Measurements from ENCODE around the gene LPAR1.

DNA sequence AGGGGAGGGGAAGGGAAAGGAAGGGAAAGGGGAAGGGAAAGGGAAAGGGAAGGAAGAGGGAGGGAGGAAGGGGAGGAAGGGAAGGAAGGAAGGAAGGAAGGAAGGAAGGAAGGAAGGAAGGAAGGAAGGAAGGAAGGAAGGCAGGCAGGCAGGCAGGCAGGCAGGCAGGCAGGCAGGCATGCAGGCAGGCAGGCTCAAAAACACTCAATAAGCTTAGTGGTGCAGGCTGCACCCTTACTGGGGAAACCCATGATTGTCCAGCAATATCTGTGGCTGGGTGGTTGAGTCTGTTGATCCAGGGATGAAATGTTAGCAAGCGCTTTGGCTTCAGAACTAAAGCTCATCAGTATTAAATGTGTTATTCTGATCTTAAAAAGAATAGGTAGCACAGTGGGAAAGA lies 145.6 kb downstream of the LPAR1 start:
- TF ChIP-seq, protein P1, sequence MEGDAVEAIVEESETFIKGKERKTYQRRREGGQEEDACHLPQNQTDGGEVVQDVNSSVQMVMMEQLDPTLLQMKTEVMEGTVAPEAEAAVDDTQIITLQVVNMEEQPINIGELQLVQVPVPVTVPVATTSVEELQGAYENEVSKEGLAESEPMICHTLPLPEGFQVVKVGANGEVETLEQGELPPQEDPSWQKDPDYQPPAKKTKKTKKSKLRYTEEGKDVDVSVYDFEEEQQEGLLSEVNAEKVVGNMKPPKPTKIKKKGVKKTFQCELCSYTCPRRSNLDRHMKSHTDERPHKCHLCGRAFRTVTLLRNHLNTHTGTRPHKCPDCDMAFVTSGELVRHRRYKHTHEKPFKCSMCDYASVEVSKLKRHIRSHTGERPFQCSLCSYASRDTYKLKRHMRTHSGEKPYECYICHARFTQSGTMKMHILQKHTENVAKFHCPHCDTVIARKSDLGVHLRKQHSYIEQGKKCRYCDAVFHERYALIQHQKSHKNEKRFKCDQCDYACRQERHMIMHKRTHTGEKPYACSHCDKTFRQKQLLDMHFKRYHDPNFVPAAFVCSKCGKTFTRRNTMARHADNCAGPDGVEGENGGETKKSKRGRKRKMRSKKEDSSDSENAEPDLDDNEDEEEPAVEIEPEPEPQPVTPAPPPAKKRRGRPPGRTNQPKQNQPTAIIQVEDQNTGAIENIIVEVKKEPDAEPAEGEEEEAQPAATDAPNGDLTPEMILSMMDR (conservative IDR thresholded peaks at IDR 0.05): no peak
- TF ChIP-seq ZFX (IDR thresholded peaks at IDR 0.05): no peak
